HL-60 (cell line): Measurements from ENCODE around the gene POLR1G.
A peak's percentile ranks its signal among the peaks of the same experiment; 100 is the strongest.

ENCODE experiments used
- DNase-seq, 2 experiments: peaks; one replicate each; pipeline ENCODE4 v3.0.0-alpha.2; 2010 to 2020; ENCODE audit warnings: low read depth in 1 of 2, low spot score in 1 of 2
- H3K27ac ChIP-seq: fragments of 250-450 bp; sonication (Bioruptor Pico); replicated peaks from 2 replicates; pipeline ENCODE4 v1.5.1; 2020; ENCODE audit warnings: mild to moderate bottlenecking, moderate library complexity
- H3K27me3 ChIP-seq: fragments of 250-450 bp; sonication (Bioruptor Pico); 2 replicates; pipeline ENCODE4 v1.5.1; 2021; ENCODE audit warnings: mild to moderate bottlenecking, moderate library complexity; ENCODE audit not compliant: insufficient read depth, poor library complexity, severe bottlenecking
- H3K4me3 ChIP-seq: replicated peaks from 2 replicates; pipeline ENCODE4 v1.5.1; 2011; ENCODE audit warnings: mild to moderate bottlenecking, control low read depth, low read length; ENCODE audit not compliant: insufficient read depth
- CTCF ChIP-seq: IDR thresholded peaks from one replicate; pipeline ENCODE4 v1.5.1; 2011; ENCODE audit warnings: low read length, control low read depth, inconsistent platforms; ENCODE audit not compliant: insufficient read depth
- GABPA ChIP-seq: IDR thresholded peaks from 2 replicates; pipeline ENCODE4 v1.6.1; 2012; ENCODE audit warnings: low read depth
- POLR2AphosphoS5 ChIP-seq: IDR thresholded peaks from 2 replicates; pipeline ENCODE4 v1.6.1; 2012; ENCODE audit warnings: low read depth
- SPI1 ChIP-seq: IDR thresholded peaks from 2 replicates; pipeline ENCODE4 v1.6.1; 2012; ENCODE audit warnings: low read depth, mild to moderate bottlenecking, borderline replicate concordance
- TF ChIP-seq, protein P1 (sequence below): IDR thresholded peaks from 2 replicates; pipeline ENCODE4 v1.6.1; 2012; ENCODE audit warnings: low read depth; ENCODE audit not compliant: insufficient replicate concordance

The POLR1G gene

GRCh38 chr19:45446295-45446694, 39.9 kb downstream of the POLR1G start:
- TF ChIP-seq CTCF (peak; percentile 31), GABPA (no peak)
- TF ChIP-seq, protein P1, sequence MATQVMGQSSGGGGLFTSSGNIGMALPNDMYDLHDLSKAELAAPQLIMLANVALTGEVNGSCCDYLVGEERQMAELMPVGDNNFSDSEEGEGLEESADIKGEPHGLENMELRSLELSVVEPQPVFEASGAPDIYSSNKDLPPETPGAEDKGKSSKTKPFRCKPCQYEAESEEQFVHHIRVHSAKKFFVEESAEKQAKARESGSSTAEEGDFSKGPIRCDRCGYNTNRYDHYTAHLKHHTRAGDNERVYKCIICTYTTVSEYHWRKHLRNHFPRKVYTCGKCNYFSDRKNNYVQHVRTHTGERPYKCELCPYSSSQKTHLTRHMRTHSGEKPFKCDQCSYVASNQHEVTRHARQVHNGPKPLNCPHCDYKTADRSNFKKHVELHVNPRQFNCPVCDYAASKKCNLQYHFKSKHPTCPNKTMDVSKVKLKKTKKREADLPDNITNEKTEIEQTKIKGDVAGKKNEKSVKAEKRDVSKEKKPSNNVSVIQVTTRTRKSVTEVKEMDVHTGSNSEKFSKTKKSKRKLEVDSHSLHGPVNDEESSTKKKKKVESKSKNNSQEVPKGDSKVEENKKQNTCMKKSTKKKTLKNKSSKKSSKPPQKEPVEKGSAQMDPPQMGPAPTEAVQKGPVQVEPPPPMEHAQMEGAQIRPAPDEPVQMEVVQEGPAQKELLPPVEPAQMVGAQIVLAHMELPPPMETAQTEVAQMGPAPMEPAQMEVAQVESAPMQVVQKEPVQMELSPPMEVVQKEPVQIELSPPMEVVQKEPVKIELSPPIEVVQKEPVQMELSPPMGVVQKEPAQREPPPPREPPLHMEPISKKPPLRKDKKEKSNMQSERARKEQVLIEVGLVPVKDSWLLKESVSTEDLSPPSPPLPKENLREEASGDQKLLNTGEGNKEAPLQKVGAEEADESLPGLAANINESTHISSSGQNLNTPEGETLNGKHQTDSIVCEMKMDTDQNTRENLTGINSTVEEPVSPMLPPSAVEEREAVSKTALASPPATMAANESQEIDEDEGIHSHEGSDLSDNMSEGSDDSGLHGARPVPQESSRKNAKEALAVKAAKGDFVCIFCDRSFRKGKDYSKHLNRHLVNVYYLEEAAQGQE: no peak
- no peak overlapping the region for H3K27ac ChIP-seq
- no peaks in the 10 kb centered on the region for H3K27me3 ChIP-seq
- H3K4me3 ChIP-seq: no peak overlapping the region
- DNase-seq: peak in 1 of 2 experiments; percentile 39

- no peak overlapping the region for H3K4me3 ChIP-seq
- H3K27ac ChIP-seq: no peak overlapping the region
- no peaks in the 10 kb centered on the region for H3K27me3 ChIP-seq
- DNase-seq: no peak
- TF ChIP-seq POLR2AphosphoS5 (no peak), SPI1 (no peak), CTCF (no peak), GABPA (no peak)
- TF ChIP-seq, protein P1: no peak
Observed at GRCh38 chr19:45446944-45447343, 40.5 kb downstream of the POLR1G start.

DNA sequence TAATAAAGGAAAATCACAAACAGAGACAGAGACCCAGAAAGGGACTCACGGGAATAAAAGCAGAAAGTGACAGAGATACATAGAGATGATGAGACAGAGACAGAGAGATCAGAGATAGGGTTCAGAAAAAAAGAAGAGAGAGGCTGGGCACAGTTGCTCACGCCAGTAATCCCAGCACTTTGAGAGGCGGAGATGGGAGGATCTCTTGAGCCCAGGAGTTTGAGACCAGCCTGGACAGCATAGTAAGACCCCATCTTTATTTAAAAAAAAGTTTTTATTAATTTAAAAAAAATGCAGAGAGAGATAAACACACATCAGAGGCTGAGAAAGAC, 41.9 kb downstream of the POLR1G start:
- H3K27me3 ChIP-seq: no peaks in the 10 kb centered on the region
- no peak overlapping the region for H3K27ac ChIP-seq
- no peak overlapping the region for H3K4me3 ChIP-seq
- DNase-seq: no peak
- TF ChIP-seq CTCF: no peak
- no peak for TF ChIP-seq POLR2AphosphoS5
- TF ChIP-seq GABPA: no peak
- TF ChIP-seq, protein P1: no peak
- TF ChIP-seq SPI1: no peak
